HG03460 (cell line): ENCODE data around the gene SLC46A1.
A peak's percentile ranks its signal among the peaks of the same experiment; 100 is the strongest.

Experiments
- ATAC-seq: cut with Tn5 transposase; IDR thresholded peaks from one replicate; pipeline ENCODE4 v1.9.1; 2021; ENCODE audit not compliant: unreplicated experiment

SLC46A1 gene

GRCh38 chr17:28404461-28404811, 1.6 kb downstream of the SLC46A1 start:
- ATAC-seq, result no peak

- no peak for ATAC-seq
Observed at GRCh38 chr17:28404007-28404406, 2.0 kb downstream of the SLC46A1 start.

DNA sequence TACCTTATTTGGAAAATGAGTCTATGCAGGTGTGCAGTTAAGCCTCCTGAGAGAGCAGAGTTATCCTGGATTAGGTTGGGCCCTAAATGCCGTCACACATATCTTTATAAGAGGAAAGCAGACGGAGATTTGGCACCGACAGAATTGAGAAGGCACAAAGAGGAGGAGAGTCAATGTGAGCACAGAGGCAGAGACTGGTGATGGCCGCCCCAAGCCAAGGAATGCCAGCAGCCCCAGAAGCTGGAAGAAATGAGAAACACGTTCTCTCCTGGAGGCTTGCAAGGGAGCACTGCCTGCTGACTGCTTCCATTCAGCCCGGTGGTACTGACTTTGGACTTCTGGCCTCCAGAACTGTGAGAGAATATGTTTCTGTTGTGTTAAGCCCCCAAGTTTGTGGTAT, 3.2 kb downstream of the SLC46A1 start:
- no peak for ATAC-seq

GRCh38 chr17:28402224-28402630, 3.8 kb downstream of the SLC46A1 start:
- no peak for ATAC-seq

DNA sequence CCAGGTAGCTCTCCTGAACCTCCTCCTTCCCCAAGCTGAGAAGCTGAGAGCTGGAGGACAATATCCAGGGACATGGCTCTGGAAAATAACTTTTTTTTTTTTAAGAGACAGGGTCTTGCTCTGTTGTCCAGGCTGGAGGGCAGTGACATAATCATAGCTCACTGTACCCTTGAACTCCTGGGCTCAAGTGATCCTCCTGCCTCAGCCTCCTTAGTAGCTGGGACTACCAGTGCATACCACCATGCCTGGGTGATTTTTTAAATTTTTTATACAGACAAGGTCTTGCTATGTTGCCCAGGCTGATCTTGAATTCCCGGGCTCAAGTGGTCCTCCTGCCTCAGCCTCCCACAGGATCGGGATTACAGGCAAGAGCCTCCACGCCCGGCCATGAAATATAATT, 6.2 kb downstream of the SLC46A1 start:
- ATAC-seq, result no peak

DNA sequence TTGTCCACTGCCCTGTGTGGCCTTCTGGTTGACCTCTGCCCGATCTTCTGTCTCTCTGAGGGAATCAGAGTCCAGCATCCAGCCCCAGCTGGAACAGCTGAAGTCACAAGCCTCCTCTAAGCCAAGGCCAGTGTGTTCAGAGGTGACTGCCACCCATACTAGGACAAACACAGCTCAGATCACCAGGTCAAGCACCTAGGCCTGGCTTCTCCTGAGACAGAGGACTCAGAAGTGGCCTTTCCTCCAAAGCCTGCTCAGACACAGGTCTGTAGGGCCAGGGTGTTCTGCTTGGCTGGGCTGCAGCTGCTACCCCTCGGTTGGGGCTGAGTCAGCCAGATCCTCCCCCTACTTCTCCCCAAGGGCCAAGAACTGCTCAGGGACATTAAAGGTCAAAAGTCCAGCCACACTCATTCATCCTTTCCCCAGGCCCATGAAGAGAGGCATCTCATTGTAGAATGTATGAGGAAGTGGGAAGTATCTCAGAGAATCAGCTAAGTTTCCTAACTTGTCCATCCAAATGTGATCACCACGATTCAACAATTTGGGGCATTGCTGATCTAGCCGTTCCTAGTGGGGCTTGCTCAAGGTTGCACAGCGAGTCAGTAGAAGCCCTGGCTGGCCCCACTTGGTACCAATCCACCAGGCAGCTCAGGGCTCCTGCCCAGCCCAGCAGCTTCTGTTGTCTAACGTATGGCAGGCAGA, 7.6 kb downstream of the SLC46A1 start:
- ATAC-seq, result no peak

DNA sequence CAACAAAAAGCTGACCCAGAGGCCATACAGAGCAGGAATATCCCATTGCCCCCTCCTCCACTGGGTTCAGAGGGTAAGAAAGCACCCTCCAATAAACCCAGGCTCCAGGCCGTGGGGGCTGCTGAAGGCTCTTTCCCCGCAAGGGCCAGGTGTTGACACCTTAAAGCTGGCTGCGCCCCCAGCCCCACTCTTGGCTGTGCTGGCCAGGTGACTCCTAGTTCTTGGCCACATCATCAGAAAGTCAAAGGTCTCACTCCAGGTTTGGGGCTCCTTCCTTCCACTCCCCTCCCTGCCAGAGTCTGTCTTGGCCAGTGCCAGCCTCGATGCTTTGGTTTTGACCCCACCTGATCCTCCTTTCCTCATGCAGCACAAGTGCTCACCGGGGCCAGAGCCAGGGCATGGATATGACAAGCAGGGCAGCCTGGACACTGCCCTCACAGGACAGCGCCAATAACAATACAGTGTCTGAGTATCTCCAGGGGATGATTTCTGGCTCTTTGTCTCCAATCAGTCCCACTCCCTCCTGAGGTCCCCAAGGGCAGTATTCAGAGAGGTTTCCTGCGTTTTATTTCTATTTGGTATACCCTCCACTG, 8.2 kb downstream of the SLC46A1 start:
- no peak for ATAC-seq

DNA sequence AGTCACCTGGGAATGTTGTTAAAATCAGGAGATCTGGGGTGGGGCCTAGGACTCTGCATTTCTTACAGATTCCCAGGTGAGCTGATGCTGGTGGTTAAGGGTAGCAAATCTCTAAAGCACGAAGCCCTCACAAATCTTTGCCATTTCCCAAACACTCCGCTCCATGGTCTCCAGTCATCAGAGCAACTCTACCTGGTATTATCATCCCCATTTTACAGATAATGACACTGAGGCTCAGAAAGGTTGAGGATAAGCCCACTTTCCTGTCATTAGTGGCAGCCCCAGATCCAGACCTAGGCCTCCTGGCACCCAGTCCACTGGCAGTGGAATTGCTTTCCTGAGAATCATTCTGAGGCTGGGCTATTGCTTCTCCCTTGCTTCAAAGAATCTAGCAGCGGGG, 8.7 kb downstream of the SLC46A1 start:
- no peak for ATAC-seq

GRCh38 chr17:28396635-28397239, 9.3 kb downstream of the SLC46A1 start:
- ATAC-seq, result no peak

- no peak for ATAC-seq
Observed at GRCh38 chr17:28395968-28396367, 10.0 kb downstream of the SLC46A1 start.

GRCh38 chr17:28395426-28395825, 10.6 kb downstream of the SLC46A1 start:
- ATAC-seq, result no peak

DNA sequence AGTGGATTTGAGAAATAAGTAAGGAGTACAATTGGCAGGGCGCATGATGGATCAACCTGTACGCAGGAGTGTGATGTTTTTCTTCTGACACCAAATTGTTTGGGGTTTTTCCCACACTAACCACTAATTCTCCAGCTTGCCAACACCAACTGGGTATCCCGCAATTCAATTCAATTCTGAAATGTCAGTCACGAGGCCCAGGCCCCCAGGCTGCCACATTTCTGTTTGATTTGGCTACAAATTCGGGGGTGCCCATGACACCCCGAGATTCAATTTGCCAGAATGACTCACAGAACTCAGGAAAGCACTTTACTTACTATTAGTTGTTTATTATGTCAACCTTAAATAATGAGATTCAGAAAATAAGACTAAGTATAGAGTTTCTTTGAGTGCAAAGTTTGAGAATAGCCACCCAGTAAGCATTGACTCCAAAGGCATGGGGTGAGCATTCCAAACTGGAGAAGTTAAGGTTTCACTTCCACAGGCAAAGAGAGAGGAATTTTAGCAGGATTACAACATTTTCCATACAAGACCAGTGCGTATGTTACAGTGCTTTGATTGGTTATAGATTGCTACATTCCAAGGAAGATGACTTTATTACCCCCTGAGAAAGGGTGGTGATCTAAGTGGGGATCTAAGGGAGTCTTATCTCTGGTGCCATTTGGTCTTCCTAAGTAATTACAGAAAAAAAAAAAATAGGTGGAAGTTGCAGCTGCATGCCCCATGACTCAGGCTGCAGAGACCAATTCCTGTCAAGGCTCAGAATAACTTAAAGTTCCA, 11.5 kb downstream of the SLC46A1 start:
- ATAC-seq, result no peak

- ATAC-seq, result no peak
Observed at GRCh38 chr17:28392491-28392890, 13.5 kb downstream of the SLC46A1 start.

DNA sequence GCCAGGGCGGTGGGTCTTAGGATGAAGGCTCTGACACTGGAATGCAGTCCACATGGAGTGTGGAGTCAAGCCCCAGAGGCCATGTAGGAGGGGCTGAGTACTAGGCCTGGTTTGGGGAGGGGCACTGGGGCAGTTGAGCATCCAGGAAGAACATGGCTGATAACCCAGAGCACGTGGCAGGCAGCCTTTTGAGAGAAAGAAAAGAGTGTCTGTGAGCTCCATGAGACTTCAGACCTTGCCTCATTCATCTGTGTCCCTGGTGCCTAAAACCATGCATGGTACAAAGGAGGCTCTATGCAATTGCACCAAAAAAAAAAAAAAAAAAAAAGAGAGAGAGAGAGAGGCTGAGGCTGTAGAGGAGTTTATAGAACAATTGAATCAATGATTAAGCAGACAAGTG, 14.6 kb downstream of the SLC46A1 start:
- no peak for ATAC-seq

DNA sequence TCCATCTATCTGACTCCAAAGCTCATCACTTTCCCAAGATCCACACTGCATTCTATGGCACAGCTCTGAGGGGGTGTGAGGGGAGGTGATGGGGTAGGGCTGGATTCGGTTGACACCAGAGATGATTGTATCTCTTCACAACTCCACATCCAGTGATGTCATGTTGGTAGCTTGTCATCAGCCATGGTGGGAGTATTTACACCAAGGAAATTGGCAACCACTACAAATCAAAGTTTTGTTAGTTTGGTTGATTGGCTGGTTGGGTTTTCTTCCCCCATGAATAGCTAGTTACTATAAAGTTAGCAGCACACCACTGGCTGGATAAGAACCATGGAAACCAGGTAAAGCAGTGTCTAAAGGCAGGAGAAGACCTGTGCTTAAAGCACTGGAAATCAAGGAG, 15.0 kb downstream of the SLC46A1 start:
- no peak for ATAC-seq

- ATAC-seq, result no peak
Observed at GRCh38 chr17:28390563-28390962, 15.4 kb downstream of the SLC46A1 start.

- ATAC-seq, result no peak
Observed at GRCh38 chr17:28390141-28390540, 15.9 kb downstream of the SLC46A1 start.

GRCh38 chr17:28388106-28388505, 17.9 kb downstream of the SLC46A1 start:
- no peak for ATAC-seq

DNA sequence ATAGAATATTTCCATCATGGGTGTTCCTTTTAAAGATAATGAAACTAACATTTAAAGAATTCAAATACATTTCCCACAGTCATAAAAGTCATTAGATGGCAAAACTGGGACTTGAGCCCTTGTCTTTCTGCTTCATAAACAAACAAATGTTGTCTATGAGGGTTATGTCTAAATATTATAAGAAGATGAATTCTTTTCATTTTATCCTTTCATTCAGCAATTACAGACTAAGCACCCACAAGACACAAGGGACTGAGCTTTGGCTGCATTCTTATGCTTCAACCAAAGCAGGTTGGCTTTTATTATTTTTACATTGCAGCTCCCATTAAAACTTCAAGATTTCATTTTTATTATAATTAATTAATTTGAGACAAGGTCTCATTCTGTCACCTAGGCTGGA, 19.6 kb downstream of the SLC46A1 start:
- ATAC-seq, result no peak

- no peak for ATAC-seq
Observed at GRCh38 chr17:28385406-28385805, 20.6 kb downstream of the SLC46A1 start.

- peak; percentile 33 for ATAC-seq
Observed at GRCh38 chr17:28385037-28385400, 21.0 kb downstream of the SLC46A1 start.
